ENCODE measurements around the gene PSTPIP1. TPM values are rescaled to one million over a fixed set of nuclear protein-coding genes. Genes with fewer than 3 reads are reported as not detected.

Gene PSTPIP1
- total RNA-seq, 2 experiments from 2014 or later = 100 to 125 TPM

- Mint-ChIP-seq H3K36me3 (ENCODE audit: low read depth) (peaks cover 67% of the 10 kb centered on the region), H3K4me1 (peaks cover 2% of the 10 kb centered on the region), H3K27ac (peak overlapping the region; percentile 21), H3K27me3 (no peaks in the 10 kb centered on the region), H3K4me3 (no peak overlapping the region), H3K9me3 (ENCODE audit: low read depth) (no peaks in the 10 kb centered on the region)
- peak; percentile 47 for ATAC-seq
- DNase-seq = peak; percentile 42
- CTCF ChIA-PET = interaction anchor here (0.5 kb wide), 1 partner anchor 505 kb away, joined by 3 read pairs; no protein-coding TSS in a partner anchor
- POLR2A ChIA-PET = interaction anchor here (0.7 kb wide), 1 partner anchor 35 kb away, joined by 4 read pairs; no protein-coding TSS in a partner anchor
- intact Hi-C loops (cut with DNase I, micrococcal nuclease) = loop anchor here in 1 of 2 experiments (1.0 to 2.0 kb wide), 2 partner anchors 27 to 32 kb away; partner anchors contain the start of gene TSPAN3
Observed at GRCh38 chr15:77038312-77039216, 43.6 kb downstream of the PSTPIP1 start.

- ChIA-PET POLR2A (no interaction called here), CTCF (no interaction called here)
- Mint-ChIP-seq H3K27me3 (no peaks in the 10 kb centered on the region), H3K4me3 (no peak overlapping the region), H3K36me3 (ENCODE audit: low read depth) (peaks cover 70% of the 10 kb centered on the region), H3K27ac (no peak overlapping the region), H3K4me1 (peaks cover 2% of the 10 kb centered on the region), H3K9me3 (ENCODE audit: low read depth) (no peaks in the 10 kb centered on the region)
- no peak for ATAC-seq
- peak; percentile 4 for DNase-seq
- intact Hi-C loops (cut with DNase I, micrococcal nuclease) = loop anchor here in 1 of 2 experiments (1.0 to 2.0 kb wide), 2 partner anchors 26 to 32 kb away; partner anchors contain the start of gene TSPAN3
Observed at GRCh38 chr15:77039217-77039533, 44.2 kb downstream of the PSTPIP1 start.

GRCh38 chr15:77039848-77040247 is 44.9 kb downstream of the PSTPIP1 start:
- Mint-ChIP-seq H3K4me1 (peaks cover 2% of the 10 kb centered on the region), H3K36me3 (ENCODE audit: low read depth) (peaks cover 65% of the 10 kb centered on the region), H3K27ac (no peak overlapping the region), H3K9me3 (ENCODE audit: low read depth) (no peaks in the 10 kb centered on the region), H3K4me3 (no peak overlapping the region), H3K27me3 (no peaks in the 10 kb centered on the region)
- ChIA-PET POLR2A (no interaction called here), CTCF (interaction anchor here (0.7 kb wide), 2 partner anchors 19 to 499 kb away, joined by 3 read pairs; no protein-coding TSS in a partner anchor)
- DNase-seq (peak; percentile 12), ATAC-seq (no peak)
- intact Hi-C loops (cut with DNase I, micrococcal nuclease) = loop anchor here in 1 of 2 experiments (1.0 to 2.0 kb wide), 2 partner anchors 25 to 31 kb away; partner anchors contain the start of gene TSPAN3

GRCh38 chr15:77040673-77041072 is 45.7 kb downstream of the PSTPIP1 start:
- CTCF ChIA-PET = interaction anchor here (0.8 to 1.1 kb wide), 2 partner anchors 17 to 503 kb away, joined by 3 to 5 read pairs; no protein-coding TSS in a partner anchor
- no peaks in the 10 kb centered on the region for H3K9me3 Mint-ChIP-seq (ENCODE audit: low read depth)
- no peak overlapping the region for H3K4me3 Mint-ChIP-seq

GRCh38 chr15:77042245-77042919 is 47.5 kb downstream of the PSTPIP1 start:
- H3K4me1 Mint-ChIP-seq = peaks cover 2% of the 10 kb centered on the region
- no peak overlapping the region for H3K4me3 Mint-ChIP-seq
- no peak overlapping the region for H3K27ac Mint-ChIP-seq
- intact Hi-C loops (cut with DNase I, micrococcal nuclease) = no loop called here
- no peaks in the 10 kb centered on the region for H3K9me3 Mint-ChIP-seq (ENCODE audit: low read depth)
- H3K27me3 Mint-ChIP-seq = no peaks in the 10 kb centered on the region
- ChIA-PET CTCF (interaction anchor here (0.6 kb wide), 2 partner anchors 9 to 69 kb away, joined by 3 to 4 read pairs; no protein-coding TSS in a partner anchor), POLR2A (interaction anchor here (0.8 kb wide), 1 partner anchor 29 kb away, joined by 3 read pairs; the partner anchor contains the start of gene TSPAN3)
- no peak for ATAC-seq
- DNase-seq = no peak
- H3K36me3 Mint-ChIP-seq (ENCODE audit: low read depth) = peaks cover 62% of the 10 kb centered on the region

More at GRCh38 chr15:77040673-77041072, 45.7 kb downstream of the PSTPIP1 start:
- ATAC-seq (peak; percentile 21), DNase-seq (peak; percentile 17)
- Mint-ChIP-seq H3K4me1 (peaks cover 2% of the 10 kb centered on the region), H3K27me3 (no peaks in the 10 kb centered on the region), H3K27ac (peak overlapping the region; percentile 19), H3K36me3 (ENCODE audit: low read depth) (peaks cover 67% of the 10 kb centered on the region)
- POLR2A ChIA-PET = interaction anchor here (0.6 to 0.8 kb wide), 2 partner anchors 39 to 67 kb away, joined by 3 to 5 read pairs; no protein-coding TSS in a partner anchor
- intact Hi-C loops (cut with DNase I, micrococcal nuclease) = no loop called here

GRCh38 chr15:77042955-77043920 is 48.3 kb downstream of the PSTPIP1 start:
- no peak for ATAC-seq
- Mint-ChIP-seq H3K4me1 (peaks cover 2% of the 10 kb centered on the region), H3K27ac (no peak overlapping the region), H3K9me3 (ENCODE audit: low read depth) (no peaks in the 10 kb centered on the region), H3K27me3 (no peaks in the 10 kb centered on the region), H3K4me3 (no peak overlapping the region), H3K36me3 (ENCODE audit: low read depth) (peaks cover 56% of the 10 kb centered on the region)
- DNase-seq = no peak
- intact Hi-C loops (cut with DNase I, micrococcal nuclease) = no loop called here
- ChIA-PET CTCF (interaction anchor here (0.6 to 1.2 kb wide), 2 partner anchors 36 to 69 kb away, joined by 3 read pairs; no protein-coding TSS in a partner anchor), POLR2A (no interaction called here)

GRCh38 chr15:77044228-77045042 is 49.5 kb downstream of the PSTPIP1 start:
- H3K27ac Mint-ChIP-seq = no peak overlapping the region
- peaks cover 48% of the 10 kb centered on the region for H3K36me3 Mint-ChIP-seq (ENCODE audit: low read depth)
- intact Hi-C loops (cut with DNase I, micrococcal nuclease) = no loop called here
- no peaks in the 10 kb centered on the region for H3K9me3 Mint-ChIP-seq (ENCODE audit: low read depth)
- ChIA-PET CTCF (interaction anchor here (1.0 to 1.2 kb wide), 2 partner anchors 13 to 37 kb away, joined by 3 to 5 read pairs; no protein-coding TSS in a partner anchor), POLR2A (no interaction called here)
- peaks cover 2% of the 10 kb centered on the region for H3K4me1 Mint-ChIP-seq
- DNase-seq (no peak), ATAC-seq (no peak)
- no peak overlapping the region for H3K4me3 Mint-ChIP-seq
- no peaks in the 10 kb centered on the region for H3K27me3 Mint-ChIP-seq

GRCh38 chr15:77045985-77046384 is 51.1 kb downstream of the PSTPIP1 start:
- Mint-ChIP-seq H3K4me3 (no peak overlapping the region), H3K27ac (no peak overlapping the region), H3K9me3 (ENCODE audit: low read depth) (no peaks in the 10 kb centered on the region), H3K4me1 (no peaks in the 10 kb centered on the region), H3K36me3 (ENCODE audit: low read depth) (peaks cover 36% of the 10 kb centered on the region), H3K27me3 (no peaks in the 10 kb centered on the region)
- intact Hi-C loops (cut with DNase I, micrococcal nuclease) = no loop called here
- DNase-seq (no peak), ATAC-seq (no peak)
- POLR2A ChIA-PET = no interaction called here
- CTCF ChIA-PET = interaction anchor here (0.6 to 2.1 kb wide), 9 partner anchors 11 to 1124 kb away, joined by 3 to 10 read pairs (median 4); no protein-coding TSS in a partner anchor

- H3K27ac Mint-ChIP-seq = no peak overlapping the region
- DNase-seq = no peak
- intact Hi-C loops (cut with DNase I, micrococcal nuclease) = no loop called here
- CTCF ChIA-PET = interaction anchor here (0.6 to 2.1 kb wide), 9 partner anchors 11 to 496 kb away, joined by 3 to 10 read pairs (median 4); no protein-coding TSS in a partner anchor
- peaks cover 36% of the 10 kb centered on the region for H3K36me3 Mint-ChIP-seq (ENCODE audit: low read depth)
- no peaks in the 10 kb centered on the region for H3K9me3 Mint-ChIP-seq (ENCODE audit: low read depth)
- POLR2A ChIA-PET = interaction anchor here (0.6 kb wide), 1 partner anchor 710 kb away, joined by 3 read pairs; no protein-coding TSS in a partner anchor
- H3K4me1 Mint-ChIP-seq = no peaks in the 10 kb centered on the region
- no peak for ATAC-seq
- no peaks in the 10 kb centered on the region for H3K27me3 Mint-ChIP-seq
- H3K4me3 Mint-ChIP-seq = no peak overlapping the region
Observed at GRCh38 chr15:77046704-77047412, 51.9 kb downstream of the PSTPIP1 start.
